ENCODE results near the gene ACOT7.

DNA sequence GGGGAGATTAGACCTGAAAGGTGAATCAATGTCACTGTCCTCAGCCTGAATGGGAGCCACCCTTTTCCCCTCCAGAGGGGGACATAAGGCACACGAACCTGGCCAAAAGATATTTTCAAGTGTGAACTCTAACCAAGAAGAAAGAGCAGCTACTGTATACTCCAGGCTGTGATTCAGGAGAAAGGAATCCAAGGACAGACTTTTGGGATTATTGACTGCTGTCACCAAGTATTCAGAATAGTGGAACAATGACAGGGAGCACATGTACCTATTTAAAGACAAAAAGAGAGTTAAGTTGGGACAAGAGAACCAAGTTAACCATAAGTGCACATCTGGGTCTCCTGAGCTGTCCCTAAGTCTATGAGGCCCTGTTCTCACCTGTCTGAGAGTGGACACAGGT is 160.2 kb downstream of the ACOT7 start:
- TF ChIP-seq, protein P1, sequence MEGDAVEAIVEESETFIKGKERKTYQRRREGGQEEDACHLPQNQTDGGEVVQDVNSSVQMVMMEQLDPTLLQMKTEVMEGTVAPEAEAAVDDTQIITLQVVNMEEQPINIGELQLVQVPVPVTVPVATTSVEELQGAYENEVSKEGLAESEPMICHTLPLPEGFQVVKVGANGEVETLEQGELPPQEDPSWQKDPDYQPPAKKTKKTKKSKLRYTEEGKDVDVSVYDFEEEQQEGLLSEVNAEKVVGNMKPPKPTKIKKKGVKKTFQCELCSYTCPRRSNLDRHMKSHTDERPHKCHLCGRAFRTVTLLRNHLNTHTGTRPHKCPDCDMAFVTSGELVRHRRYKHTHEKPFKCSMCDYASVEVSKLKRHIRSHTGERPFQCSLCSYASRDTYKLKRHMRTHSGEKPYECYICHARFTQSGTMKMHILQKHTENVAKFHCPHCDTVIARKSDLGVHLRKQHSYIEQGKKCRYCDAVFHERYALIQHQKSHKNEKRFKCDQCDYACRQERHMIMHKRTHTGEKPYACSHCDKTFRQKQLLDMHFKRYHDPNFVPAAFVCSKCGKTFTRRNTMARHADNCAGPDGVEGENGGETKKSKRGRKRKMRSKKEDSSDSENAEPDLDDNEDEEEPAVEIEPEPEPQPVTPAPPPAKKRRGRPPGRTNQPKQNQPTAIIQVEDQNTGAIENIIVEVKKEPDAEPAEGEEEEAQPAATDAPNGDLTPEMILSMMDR (IDR thresholded peaks at IDR 0.05; ENCODE audit: low read length) = no peak
- no peak for TF ChIP-seq EZH2 (IDR thresholded peaks at IDR 0.05; ENCODE audit: borderline replicate concordance, low read length)
